WTC11 (cell line): ENCODE data around the gene PHC2. TPM values are rescaled to one million over a fixed set of nuclear protein-coding genes. Genes with fewer than 3 reads are reported as not detected.

Experiments used
- ATAC-seq: fragments of 200-7000 bp; cut with Tn5 transposase; 2 replicates; pipeline ENCODE4 v1.10.0; 2021; ENCODE audit warnings: mild to moderate bottlenecking, moderate library complexity
- CTCF ChIA-PET: fragments of 300-600 bp; sonication (Branson Sonifier 250); formaldehyde crosslinking; loops from one replicate; lab custom pipeline; 2021; ENCODE audit warnings: antibody characterized with exemption; lab: Charles Lee
- POLR2A ChIA-PET: fragments of 350-600 bp; sonication (Branson Sonifier 250); formaldehyde crosslinking; loops from one replicate; lab custom pipeline; 2021; ENCODE audit warnings: antibody characterized with exemption; lab: Charles Lee
- DNase-seq: peaks from one replicate; pipeline ENCODE4 v3.0.0; 2021; ENCODE audit warnings: low spot score
- H3K27ac Mint-ChIP-seq: 2 replicates; pipeline ENCODE4 v1.8.0; 2021; ENCODE audit warnings: mixed read lengths
- H3K27me3 Mint-ChIP-seq: 2 replicates; pipeline ENCODE4 v1.8.0; 2021; ENCODE audit warnings: low read depth, mild to moderate bottlenecking, moderate library complexity, mixed read lengths
- H3K36me3 Mint-ChIP-seq: 2 replicates; pipeline ENCODE4 v1.8.0; 2021; ENCODE audit warnings: mixed read lengths
- H3K4me1 Mint-ChIP-seq: 2 replicates; pipeline ENCODE4 v1.8.0; 2022; ENCODE audit warnings: mixed read lengths
- H3K4me3 Mint-ChIP-seq: 2 replicates; pipeline ENCODE4 v1.8.0; 2021; ENCODE audit warnings: mild to moderate bottlenecking, moderate library complexity, mixed read lengths
- H3K9me3 Mint-ChIP-seq: 2 replicates; pipeline ENCODE4 v1.8.0; 2021; ENCODE audit warnings: mixed read lengths
- ATF2 ChIP-seq: sonication (generic); formaldehyde crosslinking; IDR thresholded peaks from 2 replicates; pipeline ENCODE4 v1.8.1; 2022; ENCODE audit warnings: low read depth, missing genetic modification reagents, borderline replicate concordance
- ELF4 ChIP-seq: sonication (generic); formaldehyde crosslinking; IDR thresholded peaks from 2 replicates; pipeline ENCODE4 v1.8.1; 2022; ENCODE audit warnings: low read depth, mild to moderate bottlenecking, moderate library complexity, missing genetic modification reagents
- FOXK1 ChIP-seq: sonication (generic); formaldehyde crosslinking; IDR thresholded peaks from 2 replicates; pipeline ENCODE4 v1.8.0; 2022; ENCODE audit warnings: mild to moderate bottlenecking, moderate library complexity, missing genetic modification reagents
- FOXP4 ChIP-seq: sonication (generic); formaldehyde crosslinking; IDR thresholded peaks from 2 replicates; pipeline ENCODE4 v1.8.0; 2022; ENCODE audit warnings: mild to moderate bottlenecking, missing genetic modification reagents
- IRF1 ChIP-seq: sonication (generic); formaldehyde crosslinking; IDR thresholded peaks from 2 replicates; pipeline ENCODE4 v1.8.0; 2023; ENCODE audit warnings: missing genetic modification reagents
- KAT7 ChIP-seq: sonication (generic); formaldehyde crosslinking; IDR thresholded peaks from 2 replicates; pipeline ENCODE4 v1.8.1; 2023; ENCODE audit warnings: missing genetic modification reagents, mild to moderate bottlenecking, borderline replicate concordance
- MLX ChIP-seq: sonication (generic); formaldehyde crosslinking; IDR thresholded peaks from 2 replicates; pipeline ENCODE4 v1.8.1; 2023; ENCODE audit warnings: mild to moderate bottlenecking, missing genetic modification reagents, moderate library complexity
- NR1H2 ChIP-seq: sonication (generic); formaldehyde crosslinking; IDR thresholded peaks from 2 replicates; pipeline ENCODE4 v1.9.0; 2021; ENCODE audit warnings: mild to moderate bottlenecking, moderate library complexity, missing genetic modification reagents
- NR3C1 ChIP-seq: sonication (generic); formaldehyde crosslinking; conservative IDR thresholded peaks from 2 replicates; pipeline ENCODE4 v1.8.1; 2023; ENCODE audit warnings: low read depth, mild to moderate bottlenecking, missing genetic modification reagents
- SMAD3 ChIP-seq: sonication (generic); formaldehyde crosslinking; IDR thresholded peaks from 2 replicates; pipeline ENCODE4 v1.8.0; 2022; ENCODE audit warnings: missing genetic modification reagents, mild to moderate bottlenecking, borderline replicate concordance
- TEAD4 ChIP-seq: sonication (generic); formaldehyde crosslinking; IDR thresholded peaks from 2 replicates; pipeline ENCODE4 v1.8.0; 2022; ENCODE audit warnings: mild to moderate bottlenecking, missing genetic modification reagents
- USF2 ChIP-seq: sonication (generic); formaldehyde crosslinking; IDR thresholded peaks from 2 replicates; pipeline ENCODE4 v1.8.1; 2023; ENCODE audit warnings: mild to moderate bottlenecking, missing genetic modification reagents, moderate library complexity
- ZBTB21 ChIP-seq: sonication (generic); formaldehyde crosslinking; IDR thresholded peaks from 2 replicates; pipeline ENCODE4 v1.8.1; 2023; ENCODE audit warnings: mild to moderate bottlenecking, missing genetic modification reagents, borderline replicate concordance
- ZNF281 ChIP-seq: sonication (generic); formaldehyde crosslinking; IDR thresholded peaks from 2 replicates; pipeline ENCODE4 v1.8.0; 2023; ENCODE audit warnings: mild to moderate bottlenecking, missing genetic modification reagents
- ZNF416 ChIP-seq: fragments of 250-450 bp; sonication (Bioruptor Pico); IDR thresholded peaks from 2 replicates; pipeline ENCODE4 v1.9.0; 2021; ENCODE audit warnings: mild to moderate bottlenecking, inconsistent platforms
- ZNF423 ChIP-seq: fragments of 250-450 bp; sonication (Bioruptor Pico); IDR thresholded peaks from 2 replicates; pipeline ENCODE4 v2.1.2; 2022; ENCODE audit warnings: mild to moderate bottlenecking, moderate library complexity
- ZNF532 ChIP-seq: fragments of 250-450 bp; sonication (Bioruptor Pico); IDR thresholded peaks from 2 replicates; pipeline ENCODE4 v1.9.0; 2021; ENCODE audit warnings: mild to moderate bottlenecking, borderline replicate concordance
- total RNA-seq: library from RNA; stranded (reverse); gene quantifications from 3 replicates; pipeline ENCODE4 v1.2.3, GENCODE V29; 2021

PHC2 gene
- total RNA-seq, 1 experiment from 2014 or later, result 7.0 TPM

GRCh38 chr1:33301273-33301984 lies 129.5 kb downstream of the PHC2 start:
- DNase-seq, result no peak
- ChIA-PET CTCF (no interaction called here), POLR2A (no interaction called here)
- no peak for ATAC-seq
- Mint-ChIP-seq H3K36me3 (peaks cover 12% of the 10 kb centered on the region), H3K27ac (no peak overlapping the region), H3K4me3 (no peak overlapping the region), H3K27me3 (peaks cover 23% of the 10 kb centered on the region), H3K4me1 (peaks cover 12% of the 10 kb centered on the region), H3K9me3 (peaks cover 10% of the 10 kb centered on the region; the same call in 1 of the 2 replicates)
- TF ChIP-seq FOXP4 (CRISPR knock-in tag), result no peak
- no peak for TF ChIP-seq ELF4 (CRISPR knock-in tag)
- TF ChIP-seq NR1H2 (CRISPR knock-in tag), result no peak
- no peak for TF ChIP-seq MLX (CRISPR knock-in tag)
- no peak for TF ChIP-seq FOXK1 (CRISPR knock-in tag)
- no peak for TF ChIP-seq ZNF423 (CRISPR knock-in tag)
- no peak for TF ChIP-seq TEAD4
- TF ChIP-seq IRF1, result no peak
- TF ChIP-seq ZNF416, result no peak
- TF ChIP-seq USF2 (CRISPR knock-in tag), result no peak
- TF ChIP-seq ZNF281 (CRISPR knock-in tag), result no peak
- no peak for TF ChIP-seq NR3C1 (CRISPR knock-in tag)
- TF ChIP-seq SMAD3 (CRISPR knock-in tag), result no peak
- no peak for TF ChIP-seq ATF2
- TF ChIP-seq ZBTB21 (CRISPR knock-in tag), result no peak
- TF ChIP-seq ZNF532 (CRISPR knock-in tag), result no peak
- no peak for TF ChIP-seq KAT7 (CRISPR knock-in tag)
